HG03196 (cell line): Measurements from ENCODE around the gene RAET1L.
"Not testable (repeated sequence)": the region's sequence is repeated elsewhere in the genome, so short reads cannot be mapped to it uniquely, and the experiment has no call there.

ENCODE experiments used
- ATAC-seq: cut with Tn5 transposase; IDR thresholded peaks from one replicate; pipeline ENCODE4 v1.9.1; 2021; ENCODE audit not compliant: unreplicated experiment

RAET1L gene

GRCh38 chr6:150046943-150047342 is 21.6 kb upstream of the RAET1L start:
- no peak for ATAC-seq

DNA sequence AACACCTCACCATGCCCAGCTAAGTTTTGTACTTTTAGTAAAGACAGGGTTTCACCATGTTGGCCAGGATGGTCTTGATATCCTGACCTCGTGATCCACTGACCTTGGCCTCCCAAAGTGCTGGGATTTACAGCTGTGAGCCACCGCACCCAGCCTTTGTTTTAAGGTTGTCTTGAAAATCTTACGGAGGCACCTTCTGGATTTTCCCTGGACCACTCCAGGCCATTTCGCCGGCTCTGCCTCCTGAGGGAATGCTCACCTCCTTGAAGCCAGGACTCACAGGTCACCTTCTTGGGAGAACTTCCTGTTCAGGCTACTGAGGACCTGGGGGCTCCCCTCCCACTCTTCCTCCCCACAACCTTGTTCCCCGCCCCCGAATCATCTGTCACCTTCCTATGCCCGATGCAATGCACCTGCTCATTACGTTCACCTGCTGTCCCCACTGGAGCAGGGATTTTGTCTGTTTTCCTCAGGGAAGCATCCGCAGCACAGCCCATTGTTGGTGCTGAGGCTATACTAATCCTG is 19.4 kb upstream of the RAET1L start:
- no peak for ATAC-seq

DNA sequence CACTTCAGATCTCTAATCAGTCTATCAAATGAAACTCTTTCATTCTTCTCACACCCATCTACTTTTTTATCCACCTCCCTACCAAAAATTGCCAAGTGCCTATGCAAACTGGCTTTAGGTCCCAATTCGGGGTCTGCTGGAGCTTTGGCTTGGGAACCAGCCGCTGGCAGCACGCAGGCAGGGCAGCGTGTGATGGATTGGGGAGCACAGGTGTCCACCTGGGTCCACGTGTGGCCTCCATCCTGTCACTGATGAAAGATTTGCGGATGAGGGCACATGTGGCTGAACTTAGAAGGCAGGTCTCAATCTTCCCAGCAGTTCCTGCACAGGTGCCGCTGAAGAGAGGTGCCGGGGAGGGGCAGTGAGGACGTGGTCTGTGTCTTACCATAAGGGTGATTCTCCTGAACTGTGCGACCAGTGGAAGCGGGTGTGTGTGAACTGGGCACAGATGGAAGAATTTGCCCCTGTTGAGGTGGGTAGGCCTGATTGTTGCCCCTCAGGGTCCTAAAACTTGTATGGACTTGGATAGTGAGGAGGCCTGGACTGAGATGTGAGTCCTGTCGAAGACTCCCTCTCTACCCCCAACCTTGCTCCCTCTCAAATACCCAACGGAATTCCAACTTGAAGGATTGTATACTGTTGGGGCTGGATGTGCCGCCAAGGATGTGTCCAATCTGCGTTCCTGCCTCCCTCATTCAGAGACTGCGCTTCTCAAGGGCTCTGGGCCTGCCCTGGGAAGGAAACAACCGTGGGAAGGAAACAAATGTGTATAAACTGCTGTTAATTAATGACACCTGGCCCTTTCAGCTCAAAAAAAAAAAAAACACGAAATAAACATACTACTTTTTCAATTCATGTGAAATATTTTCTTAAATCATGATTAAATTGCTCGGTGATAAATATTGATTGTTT is 18.4 kb upstream of the RAET1L start:
- no peak for ATAC-seq

- no peak for ATAC-seq
Measured at GRCh38 chr6:150043096-150043495, 17.8 kb upstream of the RAET1L start.

DNA sequence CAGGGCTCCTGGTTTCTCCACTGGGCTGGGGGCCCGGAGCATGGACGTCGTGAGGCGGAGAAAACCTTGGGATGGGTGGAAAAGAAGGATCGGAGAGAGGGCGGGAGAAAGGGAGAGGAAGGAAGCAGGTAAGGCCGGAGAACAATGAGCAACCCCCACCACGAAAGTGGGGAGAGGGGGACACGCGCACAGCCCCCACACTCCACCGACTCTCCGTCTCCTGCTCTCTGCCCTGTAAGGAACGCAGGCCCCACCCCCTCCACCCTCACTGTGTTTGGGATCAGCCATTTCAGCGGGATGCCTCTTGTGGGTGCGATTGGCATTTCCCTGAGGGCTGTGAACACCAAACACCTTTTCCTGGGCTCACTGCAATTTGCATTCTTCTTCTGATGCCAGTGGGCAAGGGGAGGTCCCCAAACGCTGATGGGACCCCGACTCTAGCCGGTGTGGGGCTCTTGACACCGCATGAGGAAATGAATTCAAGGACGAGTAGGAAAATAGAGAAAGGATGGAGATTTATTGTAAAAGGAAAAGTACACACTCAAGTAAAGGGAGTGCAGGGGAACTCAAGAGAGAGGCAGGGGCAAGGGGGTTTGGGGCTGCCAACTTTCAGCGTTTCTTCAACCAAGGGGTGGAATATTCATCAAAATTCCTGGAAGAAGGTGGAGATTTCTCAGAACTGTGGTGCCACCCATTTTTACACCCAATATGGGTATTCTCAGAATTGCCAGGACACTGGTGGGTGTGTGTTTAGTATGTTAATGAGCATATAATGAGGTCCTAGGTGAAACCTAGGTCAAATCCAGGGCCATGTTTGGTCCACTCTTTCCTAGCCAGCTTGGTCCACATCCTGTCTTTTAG is 13.1 kb upstream of the RAET1L start:
- no peak for ATAC-seq

DNA sequence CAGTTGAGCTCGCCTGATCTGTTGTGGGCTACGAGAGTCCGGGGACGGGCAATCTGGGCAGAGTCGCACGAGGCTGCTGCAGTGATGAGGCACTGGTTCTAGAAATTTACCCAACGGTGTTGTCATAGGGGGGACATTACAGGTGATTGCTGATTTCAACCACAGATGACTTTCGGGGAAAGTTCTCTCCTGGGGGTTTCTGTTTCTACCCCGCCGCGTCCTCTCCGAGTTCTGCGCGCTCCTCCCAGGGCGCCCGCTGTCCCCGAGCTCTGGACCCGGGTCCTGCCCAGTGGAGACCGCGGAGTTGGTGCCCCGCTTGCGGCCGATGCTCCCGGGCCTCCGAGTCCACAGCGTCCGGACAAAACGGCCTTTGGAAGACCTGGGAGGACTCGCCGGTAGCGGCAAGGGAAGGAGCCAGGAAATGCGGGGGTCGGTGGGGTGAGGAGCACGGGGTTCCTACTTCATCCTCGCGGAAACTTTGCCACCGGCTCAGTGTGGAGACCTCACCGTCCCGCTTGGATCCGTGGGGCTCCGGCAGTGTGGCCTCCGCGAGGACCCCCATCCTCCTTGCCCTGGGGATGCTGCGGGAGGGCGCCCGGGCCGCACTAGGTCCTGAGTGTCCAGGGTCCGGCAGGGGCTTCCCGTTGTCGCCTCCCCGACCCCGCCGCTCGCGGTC is 12.3 kb upstream of the RAET1L start:
- no peak for ATAC-seq

DNA sequence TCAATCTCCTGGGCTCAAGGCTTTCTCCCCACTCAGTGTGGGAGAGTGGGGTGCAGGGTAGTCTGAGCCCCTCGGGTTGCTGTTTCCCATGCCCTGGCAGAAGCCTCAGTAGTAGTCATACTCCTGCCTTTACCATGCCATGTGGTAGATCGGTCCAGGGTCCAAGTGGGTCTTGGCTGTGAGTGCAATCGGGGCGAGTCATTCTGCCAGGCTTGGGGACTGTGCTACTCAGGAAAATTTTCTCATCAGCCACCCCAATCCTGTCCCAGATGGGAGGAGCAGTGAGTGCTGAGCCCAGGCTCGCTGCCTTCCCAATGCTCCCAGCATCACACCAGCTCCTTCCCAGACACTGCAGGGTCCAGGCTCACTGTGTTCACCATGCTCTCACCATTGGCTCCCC is 10.7 kb upstream of the RAET1L start:
- no peak for ATAC-seq

DNA sequence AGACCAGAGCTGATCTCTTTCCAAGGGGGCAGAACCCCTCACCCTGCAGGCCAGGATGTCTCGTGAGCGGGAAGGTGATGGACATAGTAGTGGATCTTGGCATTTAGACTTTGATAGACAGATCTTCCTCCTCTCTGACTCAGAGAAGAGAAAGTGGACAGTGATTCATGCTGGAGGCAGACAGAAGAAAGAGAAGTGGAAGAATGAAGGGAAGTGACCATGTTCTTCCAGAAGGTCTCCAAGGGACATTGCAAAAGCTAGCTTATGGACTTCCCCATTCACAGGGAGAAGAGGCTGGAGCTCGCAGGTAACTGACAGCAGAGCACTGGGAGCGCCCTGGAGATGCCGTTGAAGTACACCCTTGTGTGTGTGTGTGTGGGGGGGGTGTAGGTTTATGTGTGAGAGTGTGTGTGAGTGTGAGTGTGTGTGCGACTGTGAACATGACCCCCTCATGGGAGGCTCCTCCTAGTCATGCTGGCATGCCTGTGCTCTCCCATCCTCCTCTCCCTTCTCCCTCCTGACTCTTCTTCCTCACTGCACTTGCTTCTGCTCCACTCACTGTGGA is 8.0 kb upstream of the RAET1L start:
- ATAC-seq = no peak

GRCh38 chr6:150032598-150032997 is 7.3 kb upstream of the RAET1L start:
- no peak for ATAC-seq

DNA sequence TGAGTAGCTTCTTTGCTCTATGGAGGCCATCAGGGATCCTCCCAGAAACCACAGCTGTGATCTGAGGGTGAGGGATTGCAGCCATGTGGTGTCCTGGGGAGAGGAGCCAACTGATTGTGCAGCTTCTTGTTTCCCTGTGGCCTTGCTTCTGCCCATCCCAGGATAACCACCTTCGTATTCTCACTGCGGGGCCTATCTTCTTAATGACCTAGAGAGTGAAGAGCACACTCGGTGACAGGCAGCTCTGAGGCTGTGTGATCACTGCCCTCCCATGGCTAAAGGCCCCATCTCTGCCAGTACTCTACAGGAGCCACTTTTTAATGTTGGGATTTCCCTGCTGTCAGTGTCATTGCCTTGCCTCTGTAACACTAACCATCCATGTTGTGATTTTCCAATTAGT is 5.3 kb upstream of the RAET1L start:
- ATAC-seq = no peak

- ATAC-seq = no peak
Measured at GRCh38 chr6:150029749-150030148, 4.4 kb upstream of the RAET1L start.

DNA sequence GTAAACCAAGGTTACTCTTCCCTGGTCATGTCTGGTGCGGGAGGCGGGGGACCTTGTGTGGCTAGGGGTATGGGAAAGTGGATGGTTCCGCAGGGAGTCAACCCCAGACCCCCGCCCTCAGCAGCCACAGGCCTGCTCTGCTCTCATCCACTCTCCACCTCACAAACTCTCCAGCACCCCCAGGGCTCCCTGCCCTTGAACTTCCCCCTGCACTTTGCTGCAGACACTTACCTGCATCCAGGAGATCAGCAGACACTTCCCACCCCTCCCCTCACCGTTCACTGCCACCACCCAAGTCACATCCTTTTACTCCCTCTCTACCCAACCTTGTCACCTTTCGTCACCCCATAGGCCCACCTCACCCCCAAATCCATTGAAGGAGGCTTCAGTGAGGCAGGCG is 3.9 kb upstream of the RAET1L start:
- no peak for ATAC-seq

GRCh38 chr6:150028799-150029198 is 3.5 kb upstream of the RAET1L start:
- no peak for ATAC-seq

DNA sequence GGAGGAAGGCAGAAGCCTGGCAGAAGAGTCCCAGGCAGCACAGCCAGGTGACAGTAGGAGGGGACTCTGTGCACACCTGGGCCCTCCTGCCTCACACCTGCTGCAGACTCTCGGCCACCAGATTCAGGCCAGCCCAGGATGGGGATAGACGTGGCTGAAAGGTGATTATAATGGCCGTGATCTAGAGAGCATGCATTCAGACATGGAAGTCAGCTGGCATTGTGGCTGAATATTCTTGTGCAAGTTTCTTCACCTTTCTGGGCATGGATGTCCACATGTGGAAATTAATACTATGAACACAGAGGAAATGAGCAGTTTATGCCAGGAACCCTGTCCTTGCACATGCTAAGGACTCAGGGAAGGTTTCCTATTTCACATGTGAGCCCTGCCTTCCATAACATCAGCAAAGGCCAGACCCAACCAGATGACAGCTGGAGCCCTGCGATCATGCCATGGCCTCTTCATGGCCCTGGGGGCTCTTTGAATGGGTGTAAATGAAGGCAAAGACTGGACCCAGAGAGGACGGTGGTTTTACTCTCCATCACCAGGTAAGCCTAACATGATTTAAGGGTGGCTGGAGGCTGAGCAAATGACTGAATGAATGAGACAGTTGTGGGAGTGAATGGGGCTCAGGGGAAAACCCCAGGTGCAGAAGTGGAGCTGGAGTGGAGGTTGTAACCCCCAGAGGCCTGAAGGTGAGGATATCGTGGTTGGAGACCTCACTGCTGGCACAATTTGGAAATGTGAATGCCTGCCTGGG is 2.7 kb upstream of the RAET1L start:
- ATAC-seq = no peak

- ATAC-seq = no peak
Measured at GRCh38 chr6:150026976-150027805, 1.9 kb upstream of the RAET1L start.

GRCh38 chr6:150024646-150025155 is 631 bp downstream of the RAET1L start:
- no peak for ATAC-seq

DNA sequence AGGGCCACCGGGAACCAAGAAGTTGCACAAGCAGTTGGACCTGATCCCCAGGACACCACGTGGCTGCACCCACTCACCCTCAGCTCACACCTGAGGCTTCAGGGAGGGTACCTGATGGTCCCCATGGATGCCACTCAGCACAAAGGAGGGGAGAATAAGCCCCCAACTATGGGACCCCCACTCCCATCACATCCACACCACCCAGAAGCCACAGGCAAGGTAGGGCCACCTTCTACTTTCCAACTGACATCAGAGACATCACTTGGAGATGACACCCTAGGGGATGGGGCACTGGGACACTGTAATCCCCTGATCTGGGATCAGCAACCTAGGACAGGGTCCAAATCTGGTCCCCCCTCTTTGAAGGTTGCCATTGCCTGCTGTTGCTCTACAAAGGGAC is 1.3 kb downstream of the RAET1L start:
- not testable (repeated sequence) for ATAC-seq

- ATAC-seq = not testable (repeated sequence)
Measured at GRCh38 chr6:150021870-150022269, 3.5 kb downstream of the RAET1L start.
